ENCODE results near the gene APBB3. TPM values are rescaled to one million over a fixed set of nuclear protein-coding genes. Genes with fewer than 3 reads are reported as not detected.
A peak's percentile ranks its signal among the peaks of the same experiment; 100 is the strongest.

The APBB3 gene
- total RNA-seq, 1 donor from 2014 or later: 5.1 TPM

DNA sequence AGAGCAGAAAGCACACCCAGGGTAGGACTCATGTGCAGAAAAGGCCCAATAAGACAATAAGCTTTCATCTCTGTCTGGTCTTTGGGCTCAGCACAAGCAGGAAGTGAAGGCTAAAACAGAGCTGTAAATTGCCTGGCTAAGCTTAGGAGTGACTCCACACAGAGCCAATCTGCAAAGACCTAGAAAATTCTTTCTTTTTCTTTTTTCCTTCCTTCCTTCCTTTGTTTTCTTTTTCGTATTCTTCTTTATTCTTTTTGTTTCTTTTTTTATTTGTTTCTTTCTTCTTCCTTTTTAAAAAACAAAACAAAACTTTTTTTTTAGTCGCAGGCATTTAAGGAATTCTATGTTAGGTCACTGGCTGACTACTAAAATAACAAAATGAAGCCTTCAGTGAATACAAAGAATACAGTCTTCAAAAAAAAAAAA lies 12.4 kb upstream of the APBB3 start:
- no peak for DNase-seq (ENCODE audit: low read depth, low spot score)

DNA sequence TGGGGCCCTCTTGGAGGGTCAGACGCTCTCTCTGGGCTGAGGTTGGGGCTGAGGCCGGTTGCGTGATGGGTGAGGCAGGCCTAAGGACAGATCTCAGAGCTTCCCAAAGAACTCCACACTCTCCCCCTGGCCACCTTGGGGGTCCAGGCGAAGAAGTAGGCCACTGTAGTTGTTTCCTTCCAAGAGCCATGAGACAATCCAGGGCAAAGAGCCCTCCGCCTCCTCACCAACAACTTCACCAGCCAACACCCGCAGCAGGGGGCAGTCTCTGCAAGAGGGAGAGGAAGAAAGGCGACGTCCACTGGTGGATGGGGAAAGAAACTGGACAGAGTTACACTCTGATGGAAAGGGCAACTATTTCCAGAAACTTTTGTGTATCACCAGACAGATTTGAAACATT lies 10.9 kb upstream of the APBB3 start:
- peak; percentile 19 for DNase-seq (ENCODE audit: low read depth, low spot score)

DNA sequence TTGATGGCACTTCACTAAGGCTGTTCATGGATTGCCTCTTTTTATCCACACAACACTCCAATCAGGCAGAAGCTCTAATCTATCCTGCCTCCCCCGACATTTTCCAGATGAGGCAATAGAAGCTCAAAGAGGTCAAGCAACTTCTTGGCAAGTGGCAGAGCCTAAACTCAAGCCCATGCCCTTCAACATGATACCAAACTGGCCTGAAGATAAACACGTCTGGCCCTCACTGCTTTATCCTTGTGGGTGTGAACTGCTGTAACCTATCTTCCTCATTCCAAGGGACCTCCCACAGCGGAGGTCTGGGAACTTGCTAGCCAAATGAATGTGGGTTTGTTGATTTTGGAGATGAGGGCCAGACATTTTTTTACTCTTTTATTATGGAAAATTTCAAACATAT lies 9.8 kb upstream of the APBB3 start:
- no peak for DNase-seq (ENCODE audit: low read depth, low spot score)

DNA sequence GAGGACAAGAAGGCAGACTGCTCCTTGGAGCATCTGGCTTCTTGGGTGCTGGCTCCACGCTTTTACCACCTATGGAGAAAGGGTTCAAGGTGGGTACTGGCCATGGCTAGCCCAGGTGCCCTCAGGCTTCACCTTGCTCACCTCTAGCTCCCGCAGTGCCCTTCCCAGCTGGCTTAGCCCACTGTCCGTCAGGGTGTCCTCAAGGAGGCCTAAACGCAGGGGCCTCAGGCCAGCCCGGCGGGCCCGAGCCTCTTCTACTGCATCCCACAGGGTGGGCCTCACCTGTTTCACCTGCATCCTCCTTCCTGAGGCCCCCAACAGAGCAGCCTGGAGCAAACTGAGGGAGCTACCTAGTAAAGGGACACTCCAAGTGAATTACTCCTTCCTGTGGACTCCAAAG lies 9.3 kb upstream of the APBB3 start:
- DNase-seq (ENCODE audit: low read depth, low spot score): no peak

GRCh38 chr5:140571105-140571504 lies 6.7 kb upstream of the APBB3 start:
- DNase-seq (ENCODE audit: low read depth, low spot score): no peak

- DNase-seq (ENCODE audit: low read depth, low spot score): no peak
Observed at GRCh38 chr5:140570488-140570887, 6.1 kb upstream of the APBB3 start.

- no peak for DNase-seq (ENCODE audit: low read depth, low spot score)
Observed at GRCh38 chr5:140570058-140570457, 5.7 kb upstream of the APBB3 start.

DNA sequence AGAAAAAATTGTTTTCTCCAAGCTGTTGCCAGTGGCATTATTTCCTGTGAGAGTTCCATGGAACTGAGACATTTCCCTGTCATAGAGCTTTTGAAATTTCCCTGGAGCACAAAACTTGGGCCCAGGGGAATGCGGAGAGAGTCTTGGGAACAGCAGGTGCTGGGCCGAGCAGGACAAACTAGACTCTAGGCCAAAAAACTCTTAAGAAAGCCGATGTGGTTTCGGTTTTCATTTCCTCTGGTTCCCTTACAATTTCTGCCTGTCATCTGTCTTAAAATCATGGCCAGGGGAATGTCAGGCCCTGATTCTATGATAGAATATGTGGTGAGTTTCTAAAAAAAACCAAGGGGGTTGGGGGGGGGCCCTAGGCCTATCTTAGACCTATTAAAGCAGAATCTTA lies 4.8 kb upstream of the APBB3 start:
- no peak for DNase-seq (ENCODE audit: low read depth, low spot score)

DNA sequence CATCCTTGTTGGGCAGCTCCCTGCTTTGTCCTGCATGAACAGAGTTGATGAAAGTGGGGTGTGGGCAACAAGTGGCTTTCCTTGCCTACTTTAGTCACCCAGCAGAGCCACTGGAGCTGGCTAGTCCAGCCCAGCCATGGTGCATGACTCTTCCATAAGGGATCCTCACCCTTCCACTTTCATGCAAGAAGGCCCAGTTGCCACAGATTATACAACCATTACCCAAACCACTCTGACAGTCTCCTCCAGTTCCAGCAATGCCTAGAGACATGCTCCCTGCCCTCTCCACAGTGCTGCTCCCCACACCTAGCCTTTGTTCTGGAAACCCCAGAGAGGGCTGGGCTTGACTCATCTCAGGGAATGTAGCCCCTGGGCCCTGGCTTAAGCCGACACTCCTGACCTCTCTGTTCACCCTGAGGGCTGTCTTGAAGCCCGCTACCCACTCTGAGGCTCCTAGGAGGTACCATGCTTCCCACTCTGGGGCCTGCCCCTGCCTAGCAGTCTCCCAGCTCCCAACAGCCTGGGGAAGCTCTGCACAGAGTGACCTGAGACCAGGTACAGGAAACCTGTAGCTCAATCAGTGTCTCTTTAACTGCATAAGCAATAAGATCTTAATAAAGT lies 4.2 kb upstream of the APBB3 start:
- no peak for DNase-seq (ENCODE audit: low read depth, low spot score)

DNA sequence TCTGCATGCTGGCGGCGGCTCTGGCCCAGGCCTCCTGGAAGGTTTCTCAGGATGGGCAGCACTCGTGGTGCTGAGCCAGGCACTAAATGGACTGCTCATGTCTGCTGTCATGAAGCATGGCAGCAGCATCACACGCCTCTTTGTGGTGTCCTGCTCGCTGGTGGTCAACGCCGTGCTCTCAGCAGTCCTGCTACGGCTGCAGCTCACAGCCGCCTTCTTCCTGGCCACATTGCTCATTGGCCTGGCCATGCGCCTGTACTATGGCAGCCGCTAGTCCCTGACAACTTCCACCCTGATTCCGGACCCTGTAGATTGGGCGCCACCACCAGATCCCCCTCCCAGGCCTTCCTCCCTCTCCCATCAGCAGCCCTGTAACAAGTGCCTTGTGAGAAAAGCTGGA lies 3.5 kb upstream of the APBB3 start:
- no peak for DNase-seq (ENCODE audit: low read depth, low spot score)

DNA sequence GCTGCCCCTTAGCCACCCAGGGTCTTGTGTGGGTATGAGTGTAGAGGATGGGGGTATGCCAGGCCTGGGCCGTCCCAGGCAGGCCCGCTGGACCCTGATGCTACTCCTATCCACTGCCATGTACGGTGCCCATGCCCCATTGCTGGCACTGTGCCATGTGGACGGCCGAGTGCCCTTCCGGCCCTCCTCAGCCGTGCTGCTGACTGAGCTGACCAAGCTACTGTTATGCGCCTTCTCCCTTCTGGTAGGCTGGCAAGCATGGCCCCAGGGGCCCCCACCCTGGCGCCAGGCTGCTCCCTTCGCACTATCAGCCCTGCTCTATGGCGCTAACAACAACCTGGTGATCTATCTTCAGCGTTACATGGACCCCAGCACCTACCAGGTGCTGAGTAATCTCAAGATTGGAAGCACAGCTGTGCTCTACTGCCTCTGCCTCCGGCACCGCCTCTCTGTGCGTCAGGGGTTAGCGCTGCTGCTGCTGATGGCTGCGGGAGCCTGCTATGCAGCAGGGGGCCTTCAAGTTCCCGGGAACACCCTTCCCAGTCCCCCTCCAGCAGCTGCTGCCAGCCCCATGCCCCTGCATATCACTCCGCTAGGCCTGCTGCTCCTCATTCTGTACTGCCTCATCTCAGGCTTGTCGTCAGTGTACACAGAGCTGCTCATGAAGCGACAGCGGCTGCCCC lies 2.9 kb upstream of the APBB3 start:
- no peak for DNase-seq (ENCODE audit: low read depth, low spot score)

GRCh38 chr5:140566665-140567064 lies 2.3 kb upstream of the APBB3 start:
- no peak for DNase-seq (ENCODE audit: low read depth, low spot score)

DNA sequence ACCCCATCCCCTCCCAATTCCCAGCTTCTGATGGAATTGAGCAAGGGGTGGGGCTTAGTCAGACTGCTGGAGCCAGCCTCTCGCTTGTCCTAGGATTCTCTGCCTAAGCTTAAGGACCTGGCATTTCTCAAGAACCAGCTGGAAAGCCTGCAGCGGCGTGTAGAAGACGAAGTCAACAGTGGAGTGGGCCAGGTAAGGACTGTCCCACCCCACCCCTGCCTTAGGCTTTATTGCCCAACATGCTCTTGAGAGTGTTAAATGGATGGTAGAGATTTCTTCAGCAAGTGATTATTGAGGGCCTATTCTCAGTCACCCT lies 1.3 kb upstream of the APBB3 start:
- DNase-seq (ENCODE audit: low read depth, low spot score): no peak

GRCh38 chr5:140565024-140565779 lies 804 bp upstream of the APBB3 start:
- no peak for DNase-seq (ENCODE audit: low read depth, low spot score)

DNA sequence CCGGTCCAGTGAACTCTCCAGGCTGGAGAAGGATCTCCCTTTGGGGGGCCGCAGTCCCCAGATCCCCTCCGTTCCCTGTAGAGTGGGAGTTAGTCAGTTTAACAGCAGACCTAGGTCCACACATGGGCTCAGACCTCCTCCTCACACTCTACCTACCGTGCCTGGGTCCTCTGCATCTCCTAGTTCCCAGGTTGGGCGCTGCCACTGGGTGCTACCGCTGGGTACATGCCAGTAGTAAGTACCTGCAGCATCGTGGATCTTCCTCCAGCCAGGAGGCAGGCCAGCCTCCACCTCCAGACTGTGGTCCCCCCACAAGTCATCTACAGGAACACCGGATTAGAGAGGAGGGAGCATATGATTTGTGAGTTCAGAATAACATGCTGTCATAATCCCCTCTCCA lies 802 bp downstream of the APBB3 start:
- no peak for DNase-seq (ENCODE audit: low read depth, low spot score)

DNA sequence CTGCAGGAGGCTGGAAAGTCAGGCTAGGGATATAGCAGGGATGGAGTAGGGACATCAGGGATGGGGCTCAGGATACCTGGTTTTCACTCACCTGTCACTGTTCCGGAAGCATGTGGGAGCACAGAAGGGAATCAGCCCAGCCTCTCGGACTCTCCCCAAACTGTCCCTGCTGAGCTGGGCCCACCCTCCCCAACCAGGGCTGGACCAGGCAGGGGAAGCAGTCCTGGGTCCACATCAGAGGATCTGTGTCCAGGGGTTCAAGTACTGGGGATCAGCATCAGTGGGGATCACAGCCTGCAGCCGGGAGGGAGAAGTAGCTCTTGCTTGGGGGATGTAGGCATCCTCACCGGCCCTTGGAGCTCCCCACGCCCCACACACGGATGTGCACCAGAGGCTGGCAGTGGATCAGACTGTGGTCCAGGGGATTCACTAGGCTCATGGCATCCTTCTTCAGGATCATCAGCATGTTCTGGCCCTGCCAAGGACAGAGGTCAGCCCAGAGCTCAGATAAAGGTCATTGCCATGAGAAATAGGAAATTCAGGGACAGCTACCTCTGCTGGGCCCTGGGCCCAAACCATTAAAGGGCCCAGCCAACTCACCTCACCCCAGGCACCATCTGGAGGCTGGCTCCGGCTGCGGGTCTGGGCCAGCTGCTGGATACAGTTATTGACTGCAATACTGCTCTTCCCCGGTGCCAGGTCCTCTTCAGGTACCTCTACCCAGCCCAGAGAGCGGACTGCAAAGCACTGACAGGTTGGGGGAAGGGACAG lies 2.5 kb downstream of the APBB3 start:
- no peak for DNase-seq (ENCODE audit: low read depth, low spot score)

DNA sequence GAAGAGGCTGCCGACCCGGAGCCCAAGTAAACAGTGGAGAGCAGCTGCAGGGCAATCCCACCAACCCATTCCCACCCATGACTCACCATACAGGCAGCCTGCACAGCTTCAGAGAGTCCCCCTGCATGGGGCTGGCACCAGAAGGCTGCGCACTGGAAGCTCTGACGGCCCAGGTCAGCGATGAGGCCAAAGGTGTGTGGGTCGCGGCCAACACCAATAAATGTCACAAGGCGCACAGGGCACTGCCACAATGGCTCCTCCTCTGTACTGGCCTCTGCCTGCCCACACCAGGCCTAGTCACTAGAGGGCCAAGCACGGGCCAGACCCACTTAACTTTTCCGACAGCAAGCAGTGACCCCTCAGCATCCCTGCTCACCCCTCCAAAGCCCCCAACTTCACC lies 4.2 kb downstream of the APBB3 start:
- no peak for DNase-seq (ENCODE audit: low read depth, low spot score)

DNA sequence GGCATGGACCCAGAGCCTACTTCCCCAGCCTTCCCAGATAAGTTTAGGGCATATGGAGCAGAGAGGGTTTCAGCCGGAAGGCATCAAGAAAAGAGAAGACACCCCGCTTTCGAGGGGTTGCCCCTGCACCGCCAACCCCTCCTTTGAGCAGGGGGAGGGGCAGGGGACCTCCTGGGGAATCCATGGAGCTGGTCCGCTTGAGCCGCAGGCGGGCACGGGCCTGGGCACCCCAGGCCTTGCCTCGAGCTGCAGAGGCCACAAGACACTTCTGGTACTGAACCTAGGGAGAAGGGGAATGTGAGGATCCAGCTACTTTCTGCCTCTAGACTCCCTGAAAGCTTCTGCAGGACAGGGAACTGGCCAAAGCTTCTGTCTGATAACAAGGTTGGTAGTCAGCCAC lies 5.9 kb downstream of the APBB3 start:
- no peak for DNase-seq (ENCODE audit: low read depth, low spot score)

DNA sequence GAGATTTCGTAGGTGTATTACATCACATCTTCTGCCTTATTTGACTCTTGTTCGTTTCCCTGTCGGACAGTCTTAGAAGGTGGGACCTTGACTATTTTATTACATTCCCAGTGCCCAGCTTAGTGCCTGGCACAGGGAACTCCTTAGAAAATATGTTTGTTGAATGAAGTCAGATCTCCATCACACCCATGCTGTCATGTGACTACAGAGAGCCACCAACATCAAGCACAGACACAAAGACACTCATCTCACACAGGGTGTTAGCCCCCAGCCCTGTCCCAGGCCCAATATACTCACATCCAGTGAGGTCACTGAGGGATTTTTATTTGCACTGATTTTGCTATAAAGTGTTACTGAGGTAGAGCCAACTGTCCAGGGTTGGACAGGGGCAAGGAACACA lies 6.4 kb downstream of the APBB3 start:
- no peak for DNase-seq (ENCODE audit: low read depth, low spot score)

GRCh38 chr5:140557136-140557805 lies 7.1 kb downstream of the APBB3 start, which contains the start of gene SRA1:
Gene SRA1, minus strand, starts transcription at chr5:140557473. Its CDS starts 21 bp downstream, at chr5:140557452.
- DNase-seq (ENCODE audit: low read depth, low spot score): peak; percentile 65

- no peak for DNase-seq (ENCODE audit: low read depth, low spot score)
Observed at GRCh38 chr5:140556438-140556837, 8.0 kb downstream of the APBB3 start.

Data from pulmonary artery endothelial cell (primary cell).